Measurements from ENCODE around the gene TADA3.

- no peak for TF ChIP-seq SIN3A (IDR thresholded peaks at IDR 0.05; ENCODE audit: borderline replicate concordance, insufficient read depth, low read length)
- no peak for TF ChIP-seq POLR2AphosphoS5 (IDR thresholded peaks at IDR 0.05; ENCODE audit: low read depth, low read length)
- TF ChIP-seq REST (IDR thresholded peaks at IDR 0.05; ENCODE audit: insufficient read depth in 1 of 2, low read depth in 2 of 2, low read length in 2 of 2): no peak
- no peak for TF ChIP-seq TAF1 (IDR thresholded peaks at IDR 0.05; ENCODE audit: borderline replicate concordance, insufficient read depth, low read length)
- TF ChIP-seq FOXP2 (optimal IDR thresholded peaks at IDR 0.05; ENCODE audit: borderline replicate concordance, extremely low read depth, extremely low read length, insufficient read depth): no peak
These were observed 46.6 kb upstream of the TADA3 start for GRCh38 chr3:9838856-9839255.

Measured in PFSK-1 (cell line).